ENCODE measurements around the gene BABAM2.

BABAM2 gene

GRCh38 chr2:27921880-27922547 lies 31.5 kb downstream of the BABAM2 start:
- ChIA-PET POLR2A (no interaction called here), CTCF (no interaction called here)
- H3K27ac ChIP-seq (ENCODE audit: extremely low read depth, low read depth, low read length): no peak overlapping the region
- no peak overlapping the region for H3K4me3 ChIP-seq (ENCODE audit: low read depth, low read length)
- H3K9me3 ChIP-seq (ENCODE audit: control insufficient read depth, insufficient read depth, low read depth, low read length): no peaks in the 10 kb centered on the region
- no peaks in the 10 kb centered on the region; a peak in 1 of 3 replicates for H3K36me3 ChIP-seq (ENCODE audit: control insufficient read depth in 2 of 2, insufficient read depth in 1 of 2, low read length in 2 of 2)
- H3K4me1 ChIP-seq (ENCODE audit: control insufficient read depth, insufficient read depth, low read length): no peaks in the 10 kb centered on the region
- TF ChIP-seq ZNF133 (tag by site-specific recombination; IDR thresholded peaks at IDR 0.05) (no peak), WT1 (tag by site-specific recombination; IDR thresholded peaks at IDR 0.05) (no peak), ZNF416 (tag by site-specific recombination; IDR thresholded peaks at IDR 0.05) (no peak), KLF9 (tag by site-specific recombination; IDR thresholded peaks at IDR 0.05; ENCODE audit: low read depth) (no peak), SETDB1 (IDR thresholded peaks at IDR 0.05; ENCODE audit: insufficient read length, low read length) (no peak), ZFP41 (tag by site-specific recombination; IDR thresholded peaks at IDR 0.05; ENCODE audit: borderline replicate concordance) (no peak), ZSCAN23 (tag by site-specific recombination; IDR thresholded peaks at IDR 0.05) (no peak), ZNF544 (tag by site-specific recombination; IDR thresholded peaks at IDR 0.05) (no peak), ZFP3 (tag by site-specific recombination; IDR thresholded peaks at IDR 0.05; ENCODE audit: low read depth) (no peak), BCL11B (tag by site-specific recombination; IDR thresholded peaks at IDR 0.05; ENCODE audit: low read depth) (no peak)
- TF ChIP-seq, protein P1, sequence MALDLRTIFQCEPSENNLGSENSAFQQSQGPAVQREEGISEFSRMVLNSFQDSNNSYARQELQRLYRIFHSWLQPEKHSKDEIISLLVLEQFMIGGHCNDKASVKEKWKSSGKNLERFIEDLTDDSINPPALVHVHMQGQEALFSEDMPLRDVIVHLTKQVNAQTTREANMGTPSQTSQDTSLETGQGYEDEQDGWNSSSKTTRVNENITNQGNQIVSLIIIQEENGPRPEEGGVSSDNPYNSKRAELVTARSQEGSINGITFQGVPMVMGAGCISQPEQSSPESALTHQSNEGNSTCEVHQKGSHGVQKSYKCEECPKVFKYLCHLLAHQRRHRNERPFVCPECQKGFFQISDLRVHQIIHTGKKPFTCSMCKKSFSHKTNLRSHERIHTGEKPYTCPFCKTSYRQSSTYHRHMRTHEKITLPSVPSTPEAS (tag by site-specific recombination; IDR thresholded peaks at IDR 0.05): no peak
- TF ChIP-seq, protein P2, sequence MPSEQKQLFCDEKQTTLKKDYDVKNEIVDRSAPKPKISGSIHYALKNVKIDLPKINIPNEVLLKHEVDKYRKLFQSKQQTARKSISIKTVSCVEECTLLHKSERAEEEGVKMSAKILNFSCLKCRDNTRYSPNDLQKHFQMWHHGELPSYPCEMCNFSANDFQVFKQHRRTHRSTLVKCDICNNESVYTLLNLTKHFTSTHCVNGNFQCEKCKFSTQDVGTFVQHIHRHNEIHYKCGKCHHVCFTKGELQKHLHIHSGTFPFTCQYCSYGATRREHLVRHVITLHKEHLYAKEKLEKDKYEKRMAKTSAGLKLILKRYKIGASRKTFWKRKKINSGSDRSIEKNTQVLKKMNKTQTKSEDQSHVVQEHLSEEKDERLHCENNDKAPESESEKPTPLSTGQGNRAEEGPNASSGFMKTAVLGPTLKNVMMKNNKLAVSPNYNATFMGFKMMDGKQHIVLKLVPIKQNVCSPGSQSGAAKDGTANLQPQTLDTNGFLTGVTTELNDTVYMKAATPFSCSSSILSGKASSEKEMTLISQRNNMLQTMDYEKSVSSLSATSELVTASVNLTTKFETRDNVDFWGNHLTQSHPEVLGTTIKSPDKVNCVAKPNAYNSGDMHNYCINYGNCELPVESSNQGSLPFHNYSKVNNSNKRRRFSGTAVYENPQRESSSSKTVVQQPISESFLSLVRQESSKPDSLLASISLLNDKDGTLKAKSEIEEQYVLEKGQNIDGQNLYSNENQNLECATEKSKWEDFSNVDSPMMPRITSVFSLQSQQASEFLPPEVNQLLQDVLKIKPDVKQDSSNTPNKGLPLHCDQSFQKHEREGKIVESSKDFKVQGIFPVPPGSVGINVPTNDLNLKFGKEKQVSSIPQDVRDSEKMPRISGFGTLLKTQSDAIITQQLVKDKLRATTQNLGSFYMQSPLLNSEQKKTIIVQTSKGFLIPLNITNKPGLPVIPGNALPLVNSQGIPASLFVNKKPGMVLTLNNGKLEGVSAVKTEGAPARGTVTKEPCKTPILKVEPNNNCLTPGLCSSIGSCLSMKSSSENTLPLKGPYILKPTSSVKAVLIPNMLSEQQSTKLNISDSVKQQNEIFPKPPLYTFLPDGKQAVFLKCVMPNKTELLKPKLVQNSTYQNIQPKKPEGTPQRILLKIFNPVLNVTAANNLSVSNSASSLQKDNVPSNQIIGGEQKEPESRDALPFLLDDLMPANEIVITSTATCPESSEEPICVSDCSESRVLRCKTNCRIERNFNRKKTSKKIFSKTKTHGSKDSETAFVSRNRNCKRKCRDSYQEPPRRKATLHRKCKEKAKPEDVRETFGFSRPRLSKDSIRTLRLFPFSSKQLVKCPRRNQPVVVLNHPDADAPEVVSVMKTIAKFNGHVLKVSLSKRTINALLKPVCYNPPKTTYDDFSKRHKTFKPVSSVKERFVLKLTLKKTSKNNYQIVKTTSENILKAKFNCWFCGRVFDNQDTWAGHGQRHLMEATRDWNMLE (tag by site-specific recombination; conservative IDR thresholded peaks at IDR 0.05; ENCODE audit: low read depth): no peak

DNA sequence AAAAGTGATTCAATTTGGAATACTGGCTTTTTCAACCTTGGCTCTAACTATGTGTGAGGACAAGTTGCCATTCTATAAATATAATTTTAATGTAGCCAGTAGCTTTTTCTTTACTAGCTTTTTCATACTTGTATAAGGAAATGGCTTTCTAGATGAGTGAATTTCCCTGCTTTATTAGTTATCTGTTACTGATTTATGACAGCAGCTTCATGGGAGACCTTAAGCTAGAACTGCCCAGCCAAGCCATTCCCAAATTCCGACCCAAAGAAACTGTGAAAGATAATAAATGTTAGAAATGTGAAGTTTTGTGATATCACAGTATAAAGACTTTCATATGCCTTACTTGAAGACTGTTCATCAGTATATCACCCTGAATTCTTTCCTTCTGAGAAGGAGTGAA lies 32.3 kb downstream of the BABAM2 start:
- CTCF ChIA-PET: no interaction called here
- H3K9me3 ChIP-seq (ENCODE audit: control insufficient read depth, insufficient read depth, low read depth, low read length): no peaks in the 10 kb centered on the region
- no peaks in the 10 kb centered on the region; a peak in 1 of 3 replicates for H3K36me3 ChIP-seq (ENCODE audit: control insufficient read depth in 2 of 2, insufficient read depth in 1 of 2, low read length in 2 of 2)
- POLR2A ChIA-PET: no interaction called here
- TF ChIP-seq EGR2 (tag by site-specific recombination; IDR thresholded peaks at IDR 0.05; ENCODE audit: low read depth) (no peak), ZNF394 (tag by site-specific recombination; IDR thresholded peaks at IDR 0.05; ENCODE audit: borderline replicate concordance) (no peak), ZFHX2 (tag by site-specific recombination; conservative IDR thresholded peaks at IDR 0.05) (no peak)
- H3K4me1 ChIP-seq (ENCODE audit: control insufficient read depth, insufficient read depth, low read length): no peaks in the 10 kb centered on the region
- H3K4me3 ChIP-seq (ENCODE audit: low read depth, low read length): no peak overlapping the region
- no peak overlapping the region for H3K27ac ChIP-seq (ENCODE audit: extremely low read depth, low read depth, low read length)
